ENCODE measurements around the gene SLC35A2.

Gene SLC35A2
- total RNA-seq: 36.3 to 46.5 reads per million in 2 donors

DNA sequence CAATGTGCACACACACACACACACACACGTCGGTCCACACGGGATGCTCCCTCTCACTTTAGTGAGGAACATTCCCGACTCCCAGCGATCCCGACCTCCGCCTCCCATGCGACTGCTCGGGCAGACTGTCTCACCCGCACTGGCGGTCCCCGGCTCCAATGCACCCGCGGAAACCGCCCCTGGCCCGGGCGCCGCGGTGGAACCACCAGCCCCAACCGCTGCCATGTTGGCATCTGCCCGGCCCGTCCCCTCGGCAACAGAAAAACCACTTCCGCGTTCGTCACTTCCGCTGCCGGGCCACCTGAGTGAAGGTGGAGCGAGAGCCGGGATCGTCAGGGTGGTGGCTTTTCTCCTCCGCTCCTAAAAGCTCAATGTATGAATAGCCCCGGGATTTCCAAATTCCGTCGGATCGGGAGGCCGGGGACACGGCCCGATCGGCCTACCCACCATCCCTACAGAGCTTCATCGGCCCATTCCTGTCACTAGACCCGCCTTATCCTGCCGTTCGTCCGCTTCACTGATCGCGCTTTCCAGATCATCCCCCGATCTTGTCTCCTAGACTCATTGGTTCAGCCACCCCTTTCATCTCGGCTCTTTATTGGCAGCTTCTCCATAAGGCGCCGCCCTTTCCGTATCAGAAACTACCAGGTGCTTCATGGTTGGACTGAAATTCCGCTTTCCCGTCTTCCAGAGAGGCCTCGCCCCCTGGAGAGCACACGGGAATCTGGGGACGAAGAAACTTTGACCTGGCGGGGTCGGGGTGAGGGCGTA lies at the start of gene SLC35A2:
SLC35A2 (minus strand) TSS at position 235 of the 771 bp plus-strand sequence; CDS start at position 225, 10 bp downstream.
- DNase-seq: peak; percentile 59 to 90 (median 83)

DNA sequence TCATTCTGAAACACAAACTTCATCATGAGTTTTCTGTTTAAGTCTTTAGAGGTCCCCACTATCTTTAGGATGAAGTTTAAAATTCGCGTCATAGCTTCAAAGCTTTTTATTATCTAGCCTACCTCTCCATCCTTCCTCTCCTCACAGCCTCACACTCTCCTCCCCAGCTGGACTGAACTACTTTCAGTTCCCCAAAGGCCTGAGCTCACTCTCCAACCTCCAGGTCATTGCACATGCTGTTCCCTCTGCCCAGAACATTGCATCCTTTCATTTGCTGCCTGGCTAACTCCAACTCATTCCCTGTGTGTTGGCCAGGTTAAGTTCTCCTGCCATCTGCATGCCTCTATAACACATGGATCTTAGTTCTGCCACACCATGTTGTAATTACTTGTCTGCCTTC lies 48.8 kb upstream of the SLC35A2 start:
- no peak for DNase-seq

DNA sequence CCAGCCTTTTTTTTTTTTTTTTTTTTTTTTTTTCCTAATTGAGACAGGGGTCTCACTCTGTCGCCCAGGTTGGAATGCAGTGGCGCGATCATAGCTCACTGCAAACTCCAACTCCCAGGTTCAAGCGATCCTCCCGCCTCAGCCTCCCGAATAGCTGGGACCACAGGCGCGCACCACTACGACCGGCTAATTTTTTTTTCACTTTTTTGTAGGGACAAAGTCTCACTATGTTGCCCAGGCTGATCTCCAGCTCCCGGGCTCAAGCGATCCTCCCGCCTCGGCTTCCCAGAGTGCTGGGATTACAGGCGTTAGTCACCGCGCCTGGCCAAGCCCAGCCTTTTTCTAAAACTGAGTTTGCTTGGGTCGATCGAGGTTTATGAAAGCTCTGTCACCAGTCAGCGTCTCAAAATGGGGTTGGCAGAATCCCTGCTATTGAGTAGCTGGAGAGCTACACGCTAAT lies 47.2 kb upstream of the SLC35A2 start:
- peak in 1 of 5 experiments; percentile 46 for DNase-seq

DNA sequence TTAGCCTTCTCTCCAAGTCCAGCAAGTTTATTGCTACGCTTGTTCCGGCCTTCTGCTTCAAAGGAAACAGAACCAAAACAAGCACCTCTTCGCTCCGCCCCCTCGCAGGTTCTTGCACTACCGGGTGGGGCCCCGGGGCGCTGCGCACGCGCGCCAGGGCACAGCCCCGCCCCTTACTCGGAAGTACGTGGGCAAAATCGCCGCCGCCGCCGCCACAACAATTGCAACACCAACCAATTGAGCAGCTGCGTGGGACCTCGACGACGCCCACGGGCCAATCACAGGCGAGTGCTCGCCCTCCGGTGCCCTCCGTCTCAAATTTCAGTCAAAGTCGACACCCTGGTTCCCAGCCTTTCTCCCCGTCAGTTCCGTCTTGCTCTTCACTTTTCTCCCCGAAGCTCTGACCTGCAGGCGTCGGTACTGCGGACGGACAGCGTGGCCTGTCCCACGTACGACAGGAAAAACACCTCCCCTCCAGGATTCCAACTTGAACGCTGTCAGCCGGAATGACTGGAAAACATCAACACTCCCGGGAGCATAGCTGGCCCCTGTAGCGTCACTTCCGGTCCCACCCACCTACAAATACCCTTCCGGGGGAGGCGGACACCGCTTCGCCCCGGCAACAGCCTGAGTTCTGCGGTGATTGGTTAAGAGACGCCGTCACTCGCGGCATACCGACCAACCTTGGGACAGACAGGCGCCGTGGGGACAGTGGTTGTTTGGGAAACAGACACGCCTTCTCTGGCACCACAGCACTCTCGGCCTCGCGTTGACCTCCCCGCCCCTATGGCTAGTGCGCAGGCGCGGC lies 46.6 kb upstream of the SLC35A2 start:
- DNase-seq: peak; percentile 81 to 98 (median 92)

DNA sequence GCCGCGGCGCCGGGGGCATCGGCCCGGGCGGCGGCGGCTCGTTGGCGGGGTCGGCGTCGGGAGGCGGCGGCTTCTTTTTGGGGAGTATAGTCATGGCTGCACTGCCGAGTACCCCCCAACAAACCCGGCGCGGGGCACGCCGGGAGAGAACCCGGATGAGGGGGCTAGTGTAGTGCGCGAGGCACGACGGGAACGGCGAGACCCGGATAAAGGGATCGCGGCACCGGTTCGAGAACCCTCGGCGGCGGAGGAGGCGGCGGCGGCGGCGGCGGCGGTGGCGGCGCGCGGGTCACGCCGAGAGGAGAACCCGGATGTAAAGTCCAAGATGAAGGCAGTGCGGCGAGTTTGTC lies 46.0 kb upstream of the SLC35A2 start, which contains the start of gene OTUD5:
OTUD5 (minus strand) TSS at position 131 of the 350 bp plus-strand sequence; CDS start at position 94, 37 bp downstream.
- peak; percentile 52 to 86 (median 72) for DNase-seq

DNA sequence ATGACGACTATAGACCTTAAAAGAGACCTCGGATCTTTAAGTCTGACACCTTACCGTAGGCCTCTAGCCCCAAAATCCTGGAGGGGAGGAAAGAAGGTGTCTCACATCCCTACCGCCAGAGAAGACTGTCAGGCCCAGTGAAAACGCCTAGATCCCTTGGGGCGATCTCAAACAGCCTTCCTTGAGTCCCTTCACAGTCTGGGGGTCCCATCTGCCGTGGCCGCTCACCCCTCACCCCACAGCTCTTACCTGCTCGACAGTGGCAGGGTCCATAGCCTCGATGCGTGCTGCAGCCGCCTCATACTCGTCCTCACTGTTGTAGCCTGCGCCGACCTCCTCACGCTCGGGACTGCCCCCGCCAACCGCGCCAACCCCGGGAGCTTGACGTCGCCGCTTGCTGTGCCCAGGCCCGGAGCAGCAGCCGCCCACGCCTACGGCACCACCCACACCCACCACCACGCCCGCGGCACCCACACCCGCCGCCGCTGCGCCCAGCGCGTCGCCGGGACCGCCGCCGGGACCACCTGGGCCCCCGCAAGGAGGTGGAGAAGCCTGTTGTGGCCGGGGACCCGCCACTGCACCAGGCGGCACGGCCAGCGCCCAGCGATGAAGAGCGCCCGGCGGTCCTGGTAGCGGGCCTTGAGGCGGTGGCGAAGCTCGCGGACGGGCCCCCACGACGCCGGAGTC lies 45.4 kb upstream of the SLC35A2 start:
- DNase-seq: peak in 4 of 5 experiments; percentile 33 to 69 (median 62)

DNA sequence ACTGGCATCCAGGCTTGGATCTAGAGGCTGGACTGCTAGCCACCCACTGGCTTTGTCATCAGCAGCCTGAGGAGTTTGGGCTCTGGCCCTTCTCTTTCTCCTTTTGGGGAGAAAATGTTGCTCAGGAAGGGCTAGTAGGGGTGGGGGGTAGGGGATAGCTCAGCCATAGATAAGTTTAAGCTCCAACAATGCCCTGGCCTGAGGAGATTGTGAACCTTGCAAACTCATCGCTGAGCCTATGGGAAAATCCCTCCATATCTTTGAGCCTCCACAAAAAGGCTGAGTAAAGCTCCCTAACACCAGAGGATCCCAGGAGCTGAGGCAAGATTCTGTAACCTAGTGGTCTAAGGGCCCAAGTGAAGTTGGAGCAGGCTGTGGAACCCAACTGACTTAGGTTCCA lies 37.1 kb upstream of the SLC35A2 start:
- DNase-seq: no peak

DNA sequence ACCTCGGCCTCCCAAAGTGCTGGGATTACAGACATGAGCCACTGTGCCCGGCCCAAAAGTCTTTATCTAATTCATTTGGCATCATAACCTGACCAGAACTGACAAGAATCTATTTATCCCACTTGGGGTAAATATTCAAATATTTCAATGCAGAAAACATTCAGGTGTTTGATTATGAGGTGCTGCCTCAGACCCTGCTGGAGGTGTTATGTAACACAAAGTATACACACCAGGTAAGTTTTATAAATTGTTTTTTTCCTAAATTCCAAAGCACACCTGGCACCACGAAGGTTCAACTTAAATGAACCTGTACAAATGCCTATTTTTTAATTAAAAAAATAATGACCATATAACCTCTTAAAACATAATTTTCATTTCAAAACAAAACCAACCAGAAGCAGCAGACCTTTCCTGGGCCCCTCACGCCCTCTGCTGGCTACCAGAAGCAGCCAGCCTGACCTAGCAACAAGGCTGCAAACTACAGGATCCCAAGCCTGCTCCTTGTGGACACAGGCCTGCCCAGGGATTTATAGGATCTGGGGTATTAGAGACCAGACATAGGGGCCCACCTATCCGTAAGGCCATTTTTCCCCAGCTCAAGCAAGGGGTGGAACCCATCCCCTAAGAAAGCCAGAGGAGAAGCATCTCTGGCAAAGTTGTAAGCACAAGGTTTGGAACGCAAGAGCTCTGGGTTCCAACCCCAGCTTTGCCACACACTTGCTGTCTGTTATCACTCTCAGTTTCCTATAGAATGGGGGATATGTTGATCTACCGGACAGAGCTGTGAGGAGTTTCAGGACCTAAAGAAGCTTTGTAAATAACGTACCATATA lies 34.3 kb upstream of the SLC35A2 start:
- peak in 4 of 5 experiments; percentile 20 to 54 (median 45) for DNase-seq

DNA sequence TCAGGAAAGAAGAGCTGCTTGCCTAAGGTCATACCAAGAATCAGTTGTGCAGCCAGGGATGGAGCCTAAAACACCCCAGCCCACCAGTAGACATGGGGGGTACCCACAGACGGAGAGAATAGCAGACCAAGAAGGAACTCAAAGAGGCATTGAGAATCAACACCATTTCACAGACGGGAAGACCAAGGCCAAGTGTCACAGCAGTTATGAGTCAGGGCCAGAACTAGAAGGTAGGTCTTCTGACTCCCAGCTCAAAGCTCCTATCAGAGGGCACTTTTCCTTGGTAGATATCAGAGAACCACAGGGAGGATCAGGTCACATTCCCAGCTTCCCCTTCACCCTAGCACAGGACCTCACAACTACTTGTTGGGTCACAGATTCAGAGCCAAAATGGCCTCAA lies 31.4 kb upstream of the SLC35A2 start:
- peak in 1 of 5 experiments; percentile 28 for DNase-seq

DNA sequence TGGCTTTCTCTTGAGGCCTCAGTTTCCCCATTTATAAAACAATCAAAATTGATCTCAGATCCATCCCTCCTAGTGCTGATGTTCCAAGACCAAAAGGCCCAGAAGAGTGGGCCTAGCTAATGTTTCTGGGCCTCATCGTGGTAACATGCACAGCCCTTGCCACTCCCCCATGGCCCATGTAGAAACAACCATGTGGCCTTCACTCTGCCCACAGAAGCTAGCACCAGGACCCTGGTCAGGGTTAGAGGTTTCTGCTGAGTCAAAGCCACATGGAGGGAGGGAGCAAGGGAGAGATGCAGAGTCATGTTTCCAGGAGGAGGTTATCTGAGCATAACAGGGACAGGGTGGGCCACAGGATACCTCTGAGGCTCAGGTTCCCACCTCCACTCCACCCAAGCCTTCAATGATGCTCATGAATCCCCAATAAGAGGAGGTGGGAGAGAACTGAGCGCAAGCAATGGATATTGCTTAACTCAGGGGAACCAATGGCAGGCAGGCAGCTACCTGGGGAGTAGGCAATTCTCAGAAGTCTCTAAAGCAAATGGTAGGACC lies 29.0 kb upstream of the SLC35A2 start:
- peak in 1 of 5 experiments; percentile 49 for DNase-seq

DNA sequence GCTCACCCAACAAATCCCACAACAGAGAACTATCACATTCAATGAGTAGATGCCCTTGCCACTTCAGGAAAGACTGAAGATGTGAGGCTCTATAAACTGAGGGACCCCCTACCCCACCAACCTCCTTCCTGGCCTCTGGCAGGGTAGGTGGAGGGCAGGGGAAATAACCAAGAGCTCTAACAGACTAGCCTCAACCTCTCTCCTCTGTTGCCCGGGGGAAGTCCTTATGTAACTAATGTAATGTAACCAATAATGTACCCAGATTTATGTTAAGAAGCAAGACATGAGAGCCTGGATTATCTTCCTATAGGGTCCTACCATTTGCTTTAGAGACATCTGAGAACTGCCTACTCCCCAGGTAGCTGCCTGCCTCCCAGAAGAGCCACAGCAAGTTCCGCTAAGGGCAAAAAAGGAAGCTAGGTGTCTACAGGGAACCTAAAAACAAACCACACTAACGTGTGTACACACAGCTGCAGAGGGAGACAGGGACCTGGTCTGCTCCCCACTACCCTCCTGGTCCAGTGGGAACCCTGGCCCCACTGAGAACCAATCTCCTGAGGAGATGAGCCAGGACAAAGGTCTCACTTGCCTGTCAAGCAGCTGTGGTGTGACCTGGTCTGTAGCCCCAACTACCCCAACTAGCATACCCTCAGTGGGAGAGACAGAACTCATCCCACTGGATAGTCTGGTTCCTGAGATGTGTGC lies 28.2 kb upstream of the SLC35A2 start:
- DNase-seq: peak in 2 of 5 experiments; percentile 9 to 64

DNA sequence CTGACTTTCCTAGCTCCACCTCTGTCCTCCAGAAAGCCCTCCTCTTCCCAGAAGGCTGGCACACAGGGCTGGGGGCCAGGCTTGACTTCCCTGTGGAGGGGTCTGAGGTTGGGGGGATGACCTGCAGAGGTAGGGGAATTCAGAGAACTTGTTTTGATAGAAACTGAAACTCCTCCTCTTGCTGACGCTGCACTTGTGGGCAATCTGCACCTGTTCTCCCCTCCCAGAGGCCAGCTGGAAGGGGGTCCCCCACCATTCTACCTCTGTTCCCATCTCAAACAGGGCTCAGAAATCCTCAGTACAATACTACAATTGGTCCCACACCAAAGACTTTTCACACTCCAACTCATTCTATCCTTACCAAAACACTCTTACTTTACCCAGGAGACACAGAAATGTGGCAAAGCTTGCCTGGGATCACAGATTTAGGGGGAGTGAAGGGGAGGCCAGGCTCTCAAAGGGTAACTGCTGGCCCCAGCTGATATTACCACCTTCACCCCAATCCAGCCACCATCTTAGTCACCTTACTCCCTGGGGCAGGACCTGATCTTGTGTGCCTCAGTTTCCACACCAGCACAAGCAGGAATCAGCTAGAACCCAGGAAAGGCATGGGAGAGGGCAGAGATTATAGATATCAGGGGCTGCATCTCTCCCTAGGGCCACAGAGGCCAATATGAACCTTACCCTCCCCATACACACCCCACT lies 27.4 kb upstream of the SLC35A2 start:
- DNase-seq: peak; percentile 16 to 90 (median 64)

DNA sequence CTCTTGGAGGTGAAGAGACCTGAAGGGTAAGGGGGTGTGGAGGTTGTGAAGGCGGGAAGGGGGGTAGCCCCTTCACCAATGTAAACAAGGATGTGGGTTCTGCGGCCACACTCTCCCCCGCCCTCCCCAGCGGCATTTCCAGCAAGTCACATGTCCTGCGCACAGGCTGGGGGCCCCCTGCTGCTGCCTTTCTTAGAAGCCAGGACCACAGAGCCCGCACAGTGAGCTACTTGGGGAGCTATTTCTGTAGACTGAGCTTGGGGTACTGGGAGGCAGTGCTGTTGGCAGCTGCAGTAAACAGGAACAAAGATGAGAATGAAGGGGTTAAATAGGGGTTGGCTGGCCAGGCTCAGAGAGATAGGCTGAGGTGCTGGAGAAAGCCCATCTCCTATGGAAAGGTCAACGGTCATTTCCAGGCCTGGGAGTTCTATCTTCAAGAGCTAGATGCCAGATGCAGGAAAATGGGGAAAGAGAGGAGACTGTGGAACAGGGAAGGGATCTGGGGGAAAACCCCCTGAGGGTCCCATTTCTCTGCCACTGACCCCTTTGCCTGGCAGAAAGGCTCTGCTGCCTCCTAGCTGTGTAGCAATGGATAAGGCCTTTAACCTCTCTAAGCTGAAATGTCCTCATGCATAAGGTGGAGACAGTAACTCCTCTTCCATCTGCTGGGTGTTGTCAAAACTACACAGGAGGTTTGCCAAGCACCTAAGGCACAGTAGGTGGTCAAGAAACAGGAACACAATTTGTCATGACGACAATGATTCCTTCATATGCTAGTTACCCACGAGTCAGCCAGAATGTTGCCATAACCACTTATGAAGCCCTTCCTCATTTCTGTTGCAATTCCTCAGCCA lies 25.8 kb upstream of the SLC35A2 start:
- DNase-seq: peak; percentile 52 to 99 (median 83)

DNA sequence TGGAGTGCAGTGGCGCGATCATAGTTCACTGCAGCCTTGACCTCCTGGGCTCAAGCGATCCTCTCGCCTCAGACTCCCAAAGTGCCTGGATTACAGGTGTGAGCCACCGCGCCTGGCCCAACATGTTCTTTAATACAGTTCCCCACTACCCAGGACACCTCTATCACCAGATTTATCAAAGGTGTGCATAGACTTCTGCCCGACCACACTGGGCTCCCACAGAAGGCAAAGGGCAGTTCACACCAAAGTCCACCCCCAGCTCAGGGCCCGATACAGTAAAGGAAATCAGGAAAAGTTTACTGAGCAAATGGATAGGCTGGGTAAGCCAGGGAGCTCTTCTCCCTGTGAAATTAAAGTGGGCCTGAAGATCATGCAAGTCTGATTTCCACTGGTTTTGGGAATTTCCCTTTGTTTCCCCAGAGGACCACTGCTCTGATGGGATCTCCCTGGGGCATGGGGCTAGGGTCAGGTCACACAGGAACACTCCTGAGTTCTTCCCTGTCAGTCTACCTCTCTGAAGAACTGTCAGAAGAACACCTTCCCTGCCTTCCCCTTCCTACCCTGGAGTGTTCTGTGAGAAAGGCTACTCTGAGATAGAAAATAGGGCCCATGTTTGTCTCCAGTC lies 25.1 kb upstream of the SLC35A2 start:
- DNase-seq: no peak

DNA sequence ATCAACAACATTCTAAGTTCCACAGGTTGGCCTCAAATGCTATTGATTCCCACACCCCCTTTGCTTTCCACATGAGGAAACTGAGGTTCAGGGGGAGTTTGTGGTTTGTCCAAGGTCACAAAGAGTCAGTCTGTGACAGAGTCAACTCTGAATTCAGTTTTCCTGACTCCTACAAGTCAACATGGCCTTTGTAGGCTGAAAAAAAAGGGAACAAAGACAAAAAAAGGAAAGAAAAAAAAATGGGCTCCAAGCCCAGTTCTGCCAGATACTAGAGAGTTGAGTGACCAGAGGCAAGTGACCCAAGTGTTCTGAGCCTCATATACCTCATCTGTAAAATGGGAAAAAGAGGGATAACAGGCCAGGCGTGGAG lies 23.8 kb upstream of the SLC35A2 start:
- no peak for DNase-seq

DNA sequence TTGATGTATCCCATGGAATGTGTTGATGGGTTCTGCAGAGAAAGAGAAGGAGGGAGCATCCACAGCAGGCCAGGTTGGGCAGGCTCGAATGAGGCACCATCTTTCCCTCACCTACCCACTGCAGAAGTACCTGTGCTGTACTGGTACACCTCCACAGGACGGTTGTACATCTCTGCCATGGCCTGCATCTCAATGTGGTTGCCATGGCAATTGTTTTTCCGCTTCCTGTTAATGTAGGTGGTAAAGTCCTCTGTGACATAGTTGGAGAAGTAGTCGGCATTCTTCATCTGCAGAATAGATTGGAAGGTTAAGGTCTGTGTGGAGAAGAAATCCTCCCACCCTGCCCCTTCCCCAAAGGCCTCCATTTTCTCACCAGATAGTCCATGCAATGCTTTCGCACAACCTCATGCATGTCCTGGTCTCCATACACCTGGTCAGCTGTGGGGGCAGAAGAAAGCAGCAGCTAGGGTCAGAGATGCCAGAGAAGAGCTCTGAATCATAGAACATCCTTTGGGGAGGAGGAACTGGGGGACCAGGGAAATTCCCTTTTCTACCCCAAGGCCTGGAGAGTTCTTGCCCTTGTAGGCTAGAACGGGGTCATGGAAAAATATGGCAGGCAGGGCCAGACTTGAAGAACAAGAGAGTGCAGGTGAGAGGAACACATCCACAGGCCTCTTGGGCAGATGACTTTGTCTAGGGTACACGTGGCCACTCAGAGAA lies 23.3 kb upstream of the SLC35A2 start:
- peak in 2 of 5 experiments; percentile 54 to 75 for DNase-seq

DNA sequence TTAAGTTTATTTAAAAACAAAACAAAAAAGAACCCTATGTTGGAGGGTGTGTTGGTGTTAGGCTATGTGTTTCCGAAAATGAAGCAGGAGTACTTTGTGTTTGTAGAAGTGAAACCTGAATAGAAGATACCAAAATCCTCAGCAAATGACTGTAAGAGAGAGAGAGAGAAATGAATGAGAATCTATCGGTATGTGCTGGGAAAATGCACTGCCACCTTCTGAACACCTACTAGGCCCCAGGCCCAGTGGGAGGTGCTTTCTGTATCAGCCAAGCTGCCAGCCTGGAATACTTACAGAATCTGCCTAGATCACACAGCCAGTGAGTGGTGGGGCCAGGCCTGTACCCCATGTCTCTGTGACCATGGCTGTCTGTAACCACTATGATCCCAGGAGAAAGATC lies 22.3 kb upstream of the SLC35A2 start:
- DNase-seq: peak in 1 of 5 experiments; percentile 53

DNA sequence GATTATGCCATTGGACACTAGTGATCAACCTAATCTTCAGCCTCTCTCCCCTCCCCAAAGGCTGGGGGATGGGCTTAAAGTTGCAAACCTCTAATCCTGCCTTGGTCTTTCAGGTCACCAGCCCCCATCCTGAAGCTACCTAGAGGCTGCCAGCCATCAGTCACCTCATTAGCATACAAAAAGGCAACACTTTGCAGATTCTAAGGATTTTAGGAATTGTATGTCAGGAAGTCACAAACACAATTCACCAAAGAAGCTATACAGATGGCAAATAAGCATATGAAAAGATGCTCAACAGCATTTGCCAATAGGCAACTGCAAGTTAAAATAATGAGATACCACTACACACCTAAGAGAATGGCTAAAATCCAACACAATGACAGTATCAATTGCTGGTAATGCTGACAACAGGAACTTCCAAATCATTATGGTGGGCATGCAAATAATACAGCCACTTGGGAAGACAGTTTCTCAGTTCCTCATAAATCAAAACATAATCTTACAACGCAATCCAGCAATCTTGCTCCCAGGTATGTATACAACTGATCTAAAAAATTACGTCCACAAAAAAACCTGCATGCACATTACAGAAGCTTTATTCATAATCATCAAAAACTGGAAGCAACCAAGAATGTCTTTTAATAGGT lies 16.4 kb upstream of the SLC35A2 start:
- no peak for DNase-seq

Measured in T-helper 2 cell (primary cell).